SU-DHL-6 (cell line): ENCODE data around the gene GALE.

Experiments used
- H2AFZ ChIP-seq: fragments of 200-600 bp; sonication (generic); 2 replicates; pipeline ENCODE4 v1.6.1; 2014; ENCODE audit warnings: low read depth, mild to moderate bottlenecking, moderate library complexity, mixed read lengths, antibody characterized with exemption, low read length; ENCODE audit not compliant: severe bottlenecking
- H3F3A ChIP-seq: fragments of 200-600 bp; shearing (Covaris generic); 2 replicates; pipeline ENCODE4 v1.6.0; 2016; ENCODE audit warnings: antibody characterized with exemption, mild to moderate bottlenecking; ENCODE audit not compliant: insufficient read depth
- H3K27ac ChIP-seq: fragments of 200-600 bp; sonication (generic); 2 replicates; pipeline ENCODE4 v1.5.1; 2016; ENCODE audit warnings: low read depth, mild to moderate bottlenecking, low read length, moderate library complexity, mixed read lengths
- H3K27me3 ChIP-seq: fragments of 200-600 bp; sonication (generic), shearing (Covaris generic); 2 replicates; pipeline ENCODE4 v1.6.0; 2014; ENCODE audit warnings: mild to moderate bottlenecking, low read length
- H3K36me3 ChIP-seq: fragments of 200-600 bp; sonication (generic); 2 replicates; pipeline ENCODE4 v1.6.1; 2014; ENCODE audit warnings: mild to moderate bottlenecking, low read length, mixed read lengths
- H3K4me2 ChIP-seq: fragments of 300-600, 200-600 bp; shearing (Covaris generic), sonication (generic); 2 replicates; pipeline ENCODE4 v1.6.0; 2014; ENCODE audit warnings: low read length, low read depth, mild to moderate bottlenecking; ENCODE audit not compliant: poor library complexity, severe bottlenecking
- H3K4me3 ChIP-seq: fragments of 200-600 bp; sonication (generic); 2 replicates; pipeline ENCODE4 v1.5.1; 2014; ENCODE audit warnings: antibody characterized with exemption, low read length, mild to moderate bottlenecking, mixed read lengths; ENCODE audit not compliant: insufficient read depth, poor library complexity, severe bottlenecking
- H3K79me2 ChIP-seq: fragments of 200-600 bp; sonication (generic); 2 replicates; pipeline ENCODE4 v1.6.1; 2014; ENCODE audit warnings: mild to moderate bottlenecking, low read length, moderate library complexity; ENCODE audit not compliant: insufficient read depth
- H3K9ac ChIP-seq: fragments of 200-600 bp; sonication (generic); 2 replicates; pipeline ENCODE4 v1.7.0; 2014; ENCODE audit warnings: mild to moderate bottlenecking, low read length
- H3K9me2 ChIP-seq: fragments of 200-600 bp; sonication (generic); replicated peaks from 2 replicates; pipeline ENCODE4 v1.6.1; 2014; ENCODE audit warnings: low read length; ENCODE audit not compliant: insufficient read depth
- H3K9me3 ChIP-seq: fragments of 200-600 bp; sonication (generic); 2 replicates; pipeline ENCODE4 v1.6.1; 2014; ENCODE audit warnings: low read length, mixed read lengths; ENCODE audit not compliant: insufficient read depth
- H4K20me1 ChIP-seq: fragments of 200-600 bp; sonication (generic); 2 replicates; pipeline ENCODE4 v1.6.1; 2014; ENCODE audit warnings: low read depth, mild to moderate bottlenecking, antibody characterized with exemption, low read length, moderate library complexity, mixed read lengths
- EZH2phosphoT487 ChIP-seq: fragments of 200-600 bp; sonication (generic), shearing (Covaris generic); conservative IDR thresholded peaks from 2 replicates; pipeline ENCODE4 v1.6.1; 2018; ENCODE audit warnings: mild to moderate bottlenecking, antibody characterized with exemption, low read length, moderate library complexity, mixed read lengths
- TF ChIP-seq, protein P1 (sequence below): fragments of 200-600 bp; sonication (generic); IDR thresholded peaks from one replicate; pipeline ENCODE4 v1.5.1; 2017; ENCODE audit warnings: antibody characterized with exemption, mild to moderate bottlenecking, low read length, moderate library complexity; ENCODE audit not compliant: insufficient read depth, poor library complexity, severe bottlenecking

GALE gene

DNA sequence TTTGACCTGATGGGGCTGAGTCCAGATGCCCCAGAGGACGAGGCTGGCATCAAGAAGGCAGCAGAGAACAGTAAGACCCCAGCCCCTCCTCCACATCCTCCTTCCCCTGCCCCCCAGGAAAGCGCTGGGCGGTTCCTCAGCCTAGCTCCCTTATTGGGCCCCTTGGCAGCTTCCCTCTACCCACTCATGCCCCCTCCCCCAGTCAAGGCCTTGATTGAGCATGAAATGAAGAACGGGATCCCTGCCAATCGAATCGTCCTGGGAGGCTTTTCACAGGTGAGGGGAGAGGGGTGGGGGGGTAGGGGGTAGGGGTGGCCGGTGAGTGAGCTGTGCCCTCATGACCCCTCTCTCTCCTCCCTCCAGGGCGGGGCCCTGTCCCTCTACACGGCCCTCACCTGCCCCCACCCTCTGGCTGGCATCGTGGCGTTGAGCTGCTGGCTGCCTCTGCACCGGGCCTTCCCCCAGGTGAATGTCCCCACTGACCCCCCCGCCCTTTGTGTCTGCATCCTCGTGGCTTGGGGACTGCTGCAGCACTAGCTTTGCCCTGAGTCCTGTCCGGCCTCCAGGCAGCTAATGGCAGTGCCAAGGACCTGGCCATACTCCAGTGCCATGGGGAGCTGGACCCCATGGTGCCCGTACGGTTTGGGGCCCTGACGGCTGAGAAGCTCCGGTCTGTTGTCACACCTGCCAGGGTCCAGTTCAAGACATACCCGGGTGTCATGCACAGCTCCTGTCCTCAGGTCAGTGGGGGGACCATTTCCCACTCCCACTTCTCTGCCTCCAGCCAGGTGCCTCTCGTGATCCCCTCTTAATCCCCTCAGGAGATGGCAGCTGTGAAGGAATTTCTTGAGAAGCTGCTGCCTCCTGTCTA, 6.5 kb downstream of the GALE start:
- TF ChIP-seq, protein P1, sequence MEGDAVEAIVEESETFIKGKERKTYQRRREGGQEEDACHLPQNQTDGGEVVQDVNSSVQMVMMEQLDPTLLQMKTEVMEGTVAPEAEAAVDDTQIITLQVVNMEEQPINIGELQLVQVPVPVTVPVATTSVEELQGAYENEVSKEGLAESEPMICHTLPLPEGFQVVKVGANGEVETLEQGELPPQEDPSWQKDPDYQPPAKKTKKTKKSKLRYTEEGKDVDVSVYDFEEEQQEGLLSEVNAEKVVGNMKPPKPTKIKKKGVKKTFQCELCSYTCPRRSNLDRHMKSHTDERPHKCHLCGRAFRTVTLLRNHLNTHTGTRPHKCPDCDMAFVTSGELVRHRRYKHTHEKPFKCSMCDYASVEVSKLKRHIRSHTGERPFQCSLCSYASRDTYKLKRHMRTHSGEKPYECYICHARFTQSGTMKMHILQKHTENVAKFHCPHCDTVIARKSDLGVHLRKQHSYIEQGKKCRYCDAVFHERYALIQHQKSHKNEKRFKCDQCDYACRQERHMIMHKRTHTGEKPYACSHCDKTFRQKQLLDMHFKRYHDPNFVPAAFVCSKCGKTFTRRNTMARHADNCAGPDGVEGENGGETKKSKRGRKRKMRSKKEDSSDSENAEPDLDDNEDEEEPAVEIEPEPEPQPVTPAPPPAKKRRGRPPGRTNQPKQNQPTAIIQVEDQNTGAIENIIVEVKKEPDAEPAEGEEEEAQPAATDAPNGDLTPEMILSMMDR: no peak
- TF ChIP-seq EZH2phosphoT487: no peak
- Histone ChIP-seq H3K27me3 (no peaks in the 10 kb centered on the region), H3K9ac (no peak overlapping the region), H3K4me2 (no peak overlapping the region), H3K27ac (no peak overlapping the region), H3K9me2 (no peaks in the 10 kb centered on the region), H3F3A (peaks cover 9% of the 10 kb centered on the region), H2AFZ (no peak overlapping the region), H3K36me3 (no peaks in the 10 kb centered on the region), H3K9me3 (no peaks in the 10 kb centered on the region), H3K79me2 (peaks cover 20% of the 10 kb centered on the region), H3K4me3 (no peak overlapping the region), H4K20me1 (no peaks in the 10 kb centered on the region)

DNA sequence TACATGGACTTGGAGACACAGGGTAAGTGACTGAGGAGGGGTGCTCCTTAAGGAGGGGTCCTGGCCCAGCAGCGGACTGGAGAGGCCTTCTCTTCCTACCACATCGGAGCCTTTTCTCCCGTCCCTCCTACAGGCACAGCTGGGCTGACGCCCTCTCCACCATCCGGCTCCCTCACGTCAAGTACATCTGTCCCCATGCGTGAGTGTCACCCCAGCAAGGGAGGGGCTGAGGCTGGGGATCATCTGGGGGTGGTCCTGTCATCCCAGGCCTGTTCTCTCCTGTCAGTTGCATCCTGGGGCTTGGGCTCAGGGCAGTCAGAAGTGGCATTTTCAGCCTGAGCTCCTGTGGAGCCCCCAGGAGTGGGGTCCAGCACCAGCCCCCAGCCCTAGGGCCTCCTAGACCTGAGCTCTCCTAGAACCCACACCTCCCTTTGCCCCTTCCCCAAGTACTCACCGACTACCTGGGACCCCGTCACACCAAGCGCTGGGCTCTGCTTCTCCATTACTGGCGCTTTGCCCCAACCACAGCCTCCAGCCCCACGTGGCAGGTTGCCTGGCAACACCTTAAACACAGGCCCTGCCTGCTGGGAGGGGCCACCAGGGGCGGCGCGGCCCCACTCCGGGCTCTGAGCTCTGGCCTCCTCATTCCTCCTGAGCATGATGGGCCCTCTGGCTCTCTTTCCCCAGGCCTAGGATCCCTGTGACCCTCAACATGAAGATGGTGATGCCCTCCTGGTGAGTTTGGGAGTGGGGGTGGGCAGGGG, 7.4 kb downstream of the GALE start:
- no peak for TF ChIP-seq EZH2phosphoT487
- TF ChIP-seq, protein P1: no peak
- no peak overlapping the region for H2AFZ ChIP-seq
- H3K9ac ChIP-seq: no peak overlapping the region
- no peaks in the 10 kb centered on the region for H3K36me3 ChIP-seq
- no peaks in the 10 kb centered on the region for H4K20me1 ChIP-seq
- H3K27ac ChIP-seq: no peak overlapping the region
- H3K4me2 ChIP-seq: no peak overlapping the region
- no peak overlapping the region for H3K4me3 ChIP-seq
- no peaks in the 10 kb centered on the region for H3K27me3 ChIP-seq
- H3K79me2 ChIP-seq: peaks cover 20% of the 10 kb centered on the region
- no peaks in the 10 kb centered on the region for H3K9me2 ChIP-seq
- peaks cover 13% of the 10 kb centered on the region for H3F3A ChIP-seq
- H3K9me3 ChIP-seq: no peaks in the 10 kb centered on the region

DNA sequence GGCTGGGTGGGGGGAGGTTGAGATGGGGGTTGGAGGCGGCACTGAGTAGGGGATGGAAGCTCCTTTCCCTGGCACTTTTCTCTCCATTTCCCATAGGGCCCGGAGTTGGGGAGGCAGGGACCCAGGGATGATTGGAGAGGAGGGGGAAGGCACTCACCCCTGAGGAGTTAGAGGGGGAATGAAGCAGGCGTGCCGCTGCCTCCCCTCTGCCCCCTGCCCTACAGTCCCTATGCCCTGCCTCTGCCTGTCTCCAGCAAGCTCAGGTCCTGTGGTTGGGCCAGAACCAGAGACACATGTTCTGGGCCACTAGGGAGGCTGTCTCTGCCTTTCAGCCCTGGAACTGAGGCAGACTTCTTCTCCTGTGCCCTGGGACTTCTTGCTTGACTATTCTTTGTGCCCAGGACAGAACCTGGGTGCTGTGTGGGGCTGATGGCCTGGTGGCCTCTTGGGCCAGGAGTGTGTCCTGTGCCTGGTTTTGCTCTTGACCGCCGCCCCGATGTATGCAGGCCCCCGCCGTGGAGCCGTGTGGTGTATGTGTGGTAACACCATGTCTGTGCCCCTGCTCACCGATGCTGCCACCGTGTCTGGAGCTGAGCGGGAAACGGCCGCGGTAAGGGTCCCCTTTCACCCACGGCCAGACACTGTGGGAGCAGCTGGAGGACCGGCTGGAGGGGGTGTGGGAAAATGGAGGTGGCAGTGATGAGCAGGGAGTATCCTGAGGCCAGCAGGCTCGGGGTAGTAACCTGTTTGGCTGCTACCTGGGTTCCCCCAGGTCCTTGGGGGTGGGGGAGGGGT, 8.2 kb downstream of the GALE start:
- peak overlapping the region; percentile 98 for H3K4me3 ChIP-seq
- H3K9ac ChIP-seq: peak overlapping the region; percentile 91
- TF ChIP-seq, protein P1: no peak
- TF ChIP-seq EZH2phosphoT487: no peak
- no peaks in the 10 kb centered on the region for H3K36me3 ChIP-seq
- no peak overlapping the region for H2AFZ ChIP-seq
- peaks cover 20% of the 10 kb centered on the region for H3K79me2 ChIP-seq
- H3K9me3 ChIP-seq: no peaks in the 10 kb centered on the region
- no peaks in the 10 kb centered on the region for H3K27me3 ChIP-seq
- H4K20me1 ChIP-seq: no peaks in the 10 kb centered on the region
- H3K27ac ChIP-seq: no peak overlapping the region
- H3F3A ChIP-seq: peaks cover 13% of the 10 kb centered on the region
- H3K9me2 ChIP-seq: no peaks in the 10 kb centered on the region
- peak overlapping the region; percentile 77 for H3K4me2 ChIP-seq
